Transverse colon (tissue), 4 donors: ENCODE data around the gene CHST15. TPM values are rescaled to one million over a fixed set of nuclear protein-coding genes. Genes with fewer than 3 reads are reported as not detected.

Experiments
- DNase-seq: peaks from one replicate; pipeline ENCODE4 v3.0.0-alpha.2; 2019
- H3K27ac ChIP-seq, 4 donors: fragments of 200-600 bp; sonication (generic); 2 replicates each; pipeline ENCODE4 v1.5.1; 2016 to 2018; ENCODE audit warnings: inconsistent platforms in 4 of 4
- H3K27me3 ChIP-seq: fragments of 200-600 bp; sonication (generic); 2 replicates; pipeline ENCODE4 v1.5.1; 2017; ENCODE audit warnings: inconsistent platforms
- H3K36me3 ChIP-seq, 4 donors: fragments of 200-600 bp; sonication (generic); 2 replicates each; pipeline ENCODE4 v1.5.1; 2017 to 2019; ENCODE audit warnings: inconsistent platforms in 4 of 4
- H3K4me1 ChIP-seq, 4 donors: fragments of 200-600 bp; sonication (generic); 2 replicates each; pipeline ENCODE4 v1.5.1; 2017 to 2020; ENCODE audit warnings: inconsistent platforms in 4 of 4
- H3K4me3 ChIP-seq, 4 donors: fragments of 200-600 bp; sonication (generic); 1 replicate in 1 of 4; 2 replicates in 3 of 4; pipeline versions ENCODE4 v1.5.1 to v1.6.1; 2017 to 2019; ENCODE audit warnings: inconsistent platforms in 4 of 4
- H3K9me3 ChIP-seq, 2 donors: fragments of 200-600 bp; sonication (generic); 2 replicates each; pipeline ENCODE4 v1.5.1; 2017 to 2019; ENCODE audit warnings: inconsistent platforms in 2 of 2
- EP300 ChIP-seq: sonication (generic); formaldehyde crosslinking; IDR thresholded peaks from one replicate; pipeline ENCODE4 v1.6.1; 2017; ENCODE audit warnings: antibody characterized with exemption, low read depth
- POLR2A ChIP-seq: fragments of 450-650 bp; IDR thresholded peaks from one replicate; pipeline ENCODE4 v1.6.1; 2016; ENCODE audit warnings: antibody characterized with exemption, mild to moderate bottlenecking, moderate library complexity
- POLR2AphosphoS5 ChIP-seq, 3 donors: sonication (generic); formaldehyde crosslinking; IDR thresholded peaks; one replicate each; pipeline ENCODE4 v1.6.1; 2016; ENCODE audit warnings: antibody characterized with exemption in 3 of 3
- WGBS, 2 donors: methylation state at CpG; one replicate each; pipeline ENCODE4 v1.1.5; 2018; ENCODE audit warnings: low coverage in 1 of 2; 5-methylcytosine and 5-hydroxymethylcytosine counted together
- in situ Hi-C, 4 donors: fragments of 200-750 bp; cut with MboI; loops; one replicate each; pipeline versions ENCODE4 v1.15.0 to v1.15.1; 2017; ENCODE audit warnings: low sequenced_read_pairs in 3 of 4, low pct_ligation_motif_present in 1 of 4, low pct_unique_long_range_greater_than_20kb in 1 of 4
- intact Hi-C: fragments of 100-400 bp; cut with DNase I; formaldehyde crosslinking; loops from one replicate; pipeline ENCODE4 v1.15.1; 2023; ENCODE audit warnings: low total_unique reads
- total RNA-seq, 4 donors: library from RNA; depleted of rRNA; stranded (reverse); fragments of >200 nt; gene quantifications; one replicate each; pipeline ENCODE4 v1.1.0, GENCODE V29; 2016
- TF ChIP-seq, protein P1 (sequence below), 5 experiments: fragments of 200-600 bp in 3 of 5; fragments of 450-650 bp in 2 of 5; sonication (generic) in 3 of 5; IDR thresholded peaks; 1 replicate in 2 of 5; 2 replicates in 3 of 5; pipeline ENCODE4 v1.5.1; 2016 to 2017; ENCODE audit warnings: antibody characterized with exemption in 5 of 5, inconsistent platforms in 3 of 5, mild to moderate bottlenecking in 2 of 5, moderate library complexity in 1 of 5

Gene CHST15
- total RNA-seq, 4 donors from 2014 or later = 10.0 to 25.4 (median 16.0) TPM

DNA sequence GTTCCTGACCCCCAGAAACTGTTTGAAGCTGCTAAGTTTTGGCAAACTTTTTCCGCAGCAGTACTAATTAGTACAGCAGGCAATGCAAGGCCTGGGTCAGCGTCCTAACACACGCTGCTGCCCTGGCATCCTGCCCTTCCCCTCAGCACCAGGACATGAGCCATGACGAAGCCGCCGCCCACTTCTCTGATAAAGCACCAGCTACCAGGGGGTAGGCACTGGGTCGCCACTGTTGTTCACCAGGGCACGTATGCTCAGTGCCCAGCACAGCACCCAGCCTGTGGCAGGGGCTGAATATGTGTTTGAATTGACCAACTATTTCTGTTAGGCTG is 59.5 kb downstream of the CHST15 start:
- in situ Hi-C loops = no loop called here
- intact Hi-C loops = no loop called here
- no peak for TF ChIP-seq EP300
- TF ChIP-seq POLR2AphosphoS5 (IDR thresholded peaks at IDR 0.05) = no peak
- TF ChIP-seq, protein P1, sequence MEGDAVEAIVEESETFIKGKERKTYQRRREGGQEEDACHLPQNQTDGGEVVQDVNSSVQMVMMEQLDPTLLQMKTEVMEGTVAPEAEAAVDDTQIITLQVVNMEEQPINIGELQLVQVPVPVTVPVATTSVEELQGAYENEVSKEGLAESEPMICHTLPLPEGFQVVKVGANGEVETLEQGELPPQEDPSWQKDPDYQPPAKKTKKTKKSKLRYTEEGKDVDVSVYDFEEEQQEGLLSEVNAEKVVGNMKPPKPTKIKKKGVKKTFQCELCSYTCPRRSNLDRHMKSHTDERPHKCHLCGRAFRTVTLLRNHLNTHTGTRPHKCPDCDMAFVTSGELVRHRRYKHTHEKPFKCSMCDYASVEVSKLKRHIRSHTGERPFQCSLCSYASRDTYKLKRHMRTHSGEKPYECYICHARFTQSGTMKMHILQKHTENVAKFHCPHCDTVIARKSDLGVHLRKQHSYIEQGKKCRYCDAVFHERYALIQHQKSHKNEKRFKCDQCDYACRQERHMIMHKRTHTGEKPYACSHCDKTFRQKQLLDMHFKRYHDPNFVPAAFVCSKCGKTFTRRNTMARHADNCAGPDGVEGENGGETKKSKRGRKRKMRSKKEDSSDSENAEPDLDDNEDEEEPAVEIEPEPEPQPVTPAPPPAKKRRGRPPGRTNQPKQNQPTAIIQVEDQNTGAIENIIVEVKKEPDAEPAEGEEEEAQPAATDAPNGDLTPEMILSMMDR (IDR thresholded peaks at IDR 0.05) = no peak
- no peak for TF ChIP-seq POLR2A
- Histone ChIP-seq H3K27ac (peak overlapping the region; percentile 58 to 67 (median 58)), H3K4me3 (no peak overlapping the region), H3K4me1 (peaks cover 0 to 31% (median 9%) of the 10 kb centered on the region in 4 donors), H3K27me3 (no peaks in the 10 kb centered on the region), H3K9me3 (no peaks in the 10 kb centered on the region), H3K36me3 (no peaks in the 10 kb centered on the region)
- 63% methylated on average over 8 of the region's 8 CpGs; no CpG with 5 or more reads in 1 of the 2 donors for WGBS, 2 donors
- no peak for DNase-seq

DNA sequence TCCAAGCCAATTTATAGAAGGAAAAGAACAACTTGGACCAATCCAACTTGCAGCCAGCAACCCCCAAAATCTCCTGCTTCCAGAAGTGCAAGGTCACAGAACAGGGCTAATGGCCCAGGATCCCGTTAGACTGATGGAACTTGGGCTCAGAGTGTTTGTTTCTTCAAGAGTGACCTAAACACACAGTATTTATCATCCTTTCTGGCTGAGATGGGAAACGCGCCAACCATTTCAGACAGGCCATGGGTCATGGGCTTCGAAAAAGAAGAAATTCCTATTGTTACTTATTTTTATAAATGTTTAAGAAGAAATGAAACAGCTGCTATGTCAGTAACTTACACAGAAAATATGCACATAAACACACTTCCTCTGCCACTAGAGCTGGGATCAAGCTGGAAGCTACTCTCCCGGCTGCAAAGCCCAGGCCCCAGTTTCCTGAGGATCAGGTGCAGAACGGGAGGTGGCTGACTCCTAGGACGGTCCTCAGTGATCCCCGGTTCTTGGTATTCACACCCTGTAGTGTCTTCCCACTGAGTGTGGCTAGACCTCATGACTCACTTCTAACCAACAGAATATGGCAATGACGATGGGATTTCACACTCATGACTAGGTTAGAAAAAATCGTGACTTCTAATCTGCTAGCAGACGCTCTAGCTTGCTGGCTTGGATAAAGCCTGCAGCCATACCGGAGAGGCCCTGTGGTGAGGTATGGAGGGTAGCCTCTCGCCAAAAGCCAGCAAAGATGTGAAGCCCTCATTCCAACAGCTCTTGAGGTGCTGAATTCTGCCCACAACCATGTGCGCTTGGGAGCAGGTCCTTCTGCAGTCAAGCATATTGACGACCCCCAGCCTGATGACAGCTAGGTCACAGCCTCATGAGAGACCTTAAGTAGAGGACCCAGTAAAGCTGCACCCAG is 60.2 kb downstream of the CHST15 start:
- Histone ChIP-seq H3K27ac (peak overlapping the region; percentile 58 to 67 (median 58)), H3K4me3 (no peak overlapping the region), H3K4me1 (peaks cover 0 to 31% (median 9%) of the 10 kb centered on the region in 4 donors), H3K36me3 (no peaks in the 10 kb centered on the region), H3K9me3 (no peaks in the 10 kb centered on the region), H3K27me3 (no peaks in the 10 kb centered on the region)
- intact Hi-C loops (no loop called here), in situ Hi-C loops (no loop called here)
- no peak for TF ChIP-seq EP300
- no peak for TF ChIP-seq POLR2A
- TF ChIP-seq, protein P1 (IDR thresholded peaks at IDR 0.05) = no peak
- no peak for TF ChIP-seq POLR2AphosphoS5 (IDR thresholded peaks at IDR 0.05)
- DNase-seq = no peak
- 50 to 66% methylated on average over 2 to 14 of the region's 15 CpGs for WGBS, 2 donors

DNA sequence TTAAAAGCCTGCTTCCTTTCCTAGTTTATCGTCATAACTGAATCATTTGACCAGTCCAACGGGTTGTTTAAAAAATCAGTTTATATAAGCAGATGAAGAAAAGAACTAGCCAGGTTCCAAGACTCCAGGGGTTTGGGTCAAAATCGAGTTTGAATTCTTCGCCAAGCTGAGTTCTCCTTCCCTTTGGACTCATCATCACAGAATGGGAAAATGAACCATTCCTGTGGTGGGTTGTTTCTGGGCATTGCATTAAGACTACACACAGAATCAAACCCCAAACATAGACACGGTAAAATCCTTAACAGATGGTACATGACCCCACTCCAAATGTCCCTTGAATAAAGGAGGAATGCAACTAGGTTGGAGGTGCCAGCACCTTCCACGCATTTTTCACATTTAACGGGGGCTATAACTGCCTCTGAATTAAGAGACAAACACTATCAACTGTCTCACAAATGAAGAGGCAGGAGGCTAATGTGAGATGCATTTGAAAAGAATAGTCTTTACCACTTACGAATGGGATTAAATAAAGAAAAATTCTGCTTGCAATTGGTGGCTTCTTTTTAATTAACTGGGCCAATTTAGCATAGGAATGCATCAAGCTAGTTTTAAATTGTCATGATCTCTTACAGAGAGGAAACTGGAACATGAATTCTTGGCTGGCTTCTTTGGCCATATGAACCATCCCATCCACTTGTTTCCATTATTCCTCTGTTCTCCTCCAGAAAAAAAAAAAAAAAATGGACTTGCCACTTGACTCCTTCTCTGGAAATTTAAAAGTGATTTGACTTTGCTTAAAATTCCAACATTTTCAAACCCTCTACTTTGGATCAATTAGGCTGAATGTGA is 61.1 kb downstream of the CHST15 start:
- H3K36me3 ChIP-seq = no peaks in the 10 kb centered on the region
- H3K4me1 ChIP-seq = peaks cover 0 to 31% (median 9%) of the 10 kb centered on the region in 4 donors
- intact Hi-C loops = no loop called here
- no peaks in the 10 kb centered on the region for H3K9me3 ChIP-seq
- no peak overlapping the region for H3K4me3 ChIP-seq
- no peaks in the 10 kb centered on the region for H3K27me3 ChIP-seq
- peak overlapping the region; percentile 58 to 67 (median 58) for H3K27ac ChIP-seq
- in situ Hi-C loops = no loop called here
- DNase-seq = no peak
- TF ChIP-seq POLR2A (no peak), POLR2AphosphoS5 (IDR thresholded peaks at IDR 0.05) (no peak), EP300 (no peak)
- TF ChIP-seq, protein P1 (IDR thresholded peaks at IDR 0.05) = no peak
- 58 to 70% methylated on average over 8 of the region's 8 CpGs for WGBS, 2 donors

DNA sequence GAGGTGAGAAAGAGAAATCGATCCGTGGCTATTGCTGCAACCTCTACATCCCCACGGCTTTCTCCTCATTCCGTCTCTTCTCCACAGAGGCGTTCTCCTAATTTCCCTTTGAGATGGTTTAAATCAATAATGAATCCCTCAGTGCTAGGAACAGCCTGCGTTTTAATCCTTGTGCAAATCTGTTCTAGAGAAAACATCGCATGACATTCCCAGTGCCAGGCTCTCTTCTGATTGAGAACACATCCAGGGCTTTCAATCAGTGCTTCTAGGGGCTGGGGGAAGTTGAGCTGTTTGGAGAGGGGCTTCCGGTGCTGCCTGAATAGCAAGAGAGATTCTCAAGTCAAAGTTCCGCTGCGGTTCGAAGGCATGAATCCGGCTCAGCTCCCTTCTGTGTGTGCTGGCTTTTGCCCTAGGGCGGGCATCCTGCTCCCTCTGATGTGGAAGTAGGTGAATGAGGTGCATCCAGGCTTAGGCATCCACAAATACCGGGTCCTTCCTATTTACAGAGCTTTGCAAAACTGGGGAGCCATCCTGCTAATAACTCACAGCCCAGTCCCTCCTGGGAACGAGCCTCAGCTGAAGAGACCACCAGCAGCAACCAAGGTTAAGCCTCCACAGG is 62.8 kb downstream of the CHST15 start:
- Histone ChIP-seq H3K9me3 (no peaks in the 10 kb centered on the region), H3K4me1 (peaks cover 0 to 37% (median 7%) of the 10 kb centered on the region in 4 donors), H3K4me3 (no peak overlapping the region), H3K27me3 (no peaks in the 10 kb centered on the region), H3K27ac (no peak overlapping the region), H3K36me3 (no peaks in the 10 kb centered on the region)
- 85 to 87% methylated on average over 7 to 15 of the region's 15 CpGs for WGBS, 2 donors
- in situ Hi-C loops (no loop called here), intact Hi-C loops (no loop called here)
- DNase-seq = no peak
- TF ChIP-seq POLR2AphosphoS5 (IDR thresholded peaks at IDR 0.05) (no peak), EP300 (no peak), POLR2A (no peak)
- TF ChIP-seq, protein P1 (IDR thresholded peaks at IDR 0.05) = no peak
